Transverse colon (tissue), 4 donors: Measurements from ENCODE around the gene PDZD8. TPM values are rescaled to one million over a fixed set of nuclear protein-coding genes. Genes with fewer than 3 reads are reported as not detected.

Source experiments
- DNase-seq: peaks from one replicate; pipeline ENCODE4 v3.0.0-alpha.2; 2019
- H3K27ac ChIP-seq, 4 donors: fragments of 200-600 bp; sonication (generic); 2 replicates each; pipeline ENCODE4 v1.5.1; 2016 to 2018; ENCODE audit warnings: inconsistent platforms in 4 of 4
- H3K27me3 ChIP-seq: fragments of 200-600 bp; sonication (generic); 2 replicates; pipeline ENCODE4 v1.5.1; 2017; ENCODE audit warnings: inconsistent platforms
- H3K36me3 ChIP-seq, 4 donors: fragments of 200-600 bp; sonication (generic); 2 replicates each; pipeline ENCODE4 v1.5.1; 2017 to 2019; ENCODE audit warnings: inconsistent platforms in 4 of 4
- H3K4me1 ChIP-seq, 4 donors: fragments of 200-600 bp; sonication (generic); 2 replicates each; pipeline ENCODE4 v1.5.1; 2017 to 2020; ENCODE audit warnings: inconsistent platforms in 4 of 4
- H3K4me3 ChIP-seq, 4 donors: fragments of 200-600 bp; sonication (generic); 1 replicate in 1 of 4; 2 replicates in 3 of 4; pipeline versions ENCODE4 v1.5.1 to v1.6.1; 2017 to 2019; ENCODE audit warnings: inconsistent platforms in 4 of 4
- H3K9me3 ChIP-seq, 2 donors: fragments of 200-600 bp; sonication (generic); 2 replicates each; pipeline ENCODE4 v1.5.1; 2017 to 2019; ENCODE audit warnings: inconsistent platforms in 2 of 2
- CTCF ChIP-seq, 5 experiments: fragments of 200-600 bp in 3 of 5; fragments of 450-650 bp in 2 of 5; sonication (generic) in 3 of 5; IDR thresholded peaks; 1 replicate in 2 of 5; 2 replicates in 3 of 5; pipeline ENCODE4 v1.5.1; 2016 to 2017; ENCODE audit warnings: antibody characterized with exemption in 5 of 5, inconsistent platforms in 3 of 5, mild to moderate bottlenecking in 2 of 5, moderate library complexity in 1 of 5
- EP300 ChIP-seq: sonication (generic); formaldehyde crosslinking; IDR thresholded peaks from one replicate; pipeline ENCODE4 v1.6.1; 2017; ENCODE audit warnings: antibody characterized with exemption, low read depth
- POLR2A ChIP-seq: fragments of 450-650 bp; IDR thresholded peaks from one replicate; pipeline ENCODE4 v1.6.1; 2016; ENCODE audit warnings: antibody characterized with exemption, mild to moderate bottlenecking, moderate library complexity
- POLR2AphosphoS5 ChIP-seq, 3 donors: sonication (generic); formaldehyde crosslinking; IDR thresholded peaks; one replicate each; pipeline ENCODE4 v1.6.1; 2016; ENCODE audit warnings: antibody characterized with exemption in 3 of 3
- WGBS, 2 donors: methylation state at CpG; one replicate each; pipeline ENCODE4 v1.1.5; 2018; ENCODE audit warnings: low coverage in 1 of 2; 5-methylcytosine and 5-hydroxymethylcytosine counted together
- in situ Hi-C, 4 donors: fragments of 200-750 bp; cut with MboI; loops; one replicate each; pipeline versions ENCODE4 v1.15.0 to v1.15.1; 2017; ENCODE audit warnings: low sequenced_read_pairs in 3 of 4, low pct_ligation_motif_present in 1 of 4, low pct_unique_long_range_greater_than_20kb in 1 of 4
- intact Hi-C: fragments of 100-400 bp; cut with DNase I; formaldehyde crosslinking; loops from one replicate; pipeline ENCODE4 v1.15.1; 2023; ENCODE audit warnings: low total_unique reads
- total RNA-seq, 4 donors: library from RNA; depleted of rRNA; stranded (reverse); fragments of >200 nt; gene quantifications; one replicate each; pipeline ENCODE4 v1.1.0, GENCODE V29; 2016

Gene PDZD8
- total RNA-seq, 4 donors from 2014 or later, result 36.7 to 48.6 (median 40.9) TPM

DNA sequence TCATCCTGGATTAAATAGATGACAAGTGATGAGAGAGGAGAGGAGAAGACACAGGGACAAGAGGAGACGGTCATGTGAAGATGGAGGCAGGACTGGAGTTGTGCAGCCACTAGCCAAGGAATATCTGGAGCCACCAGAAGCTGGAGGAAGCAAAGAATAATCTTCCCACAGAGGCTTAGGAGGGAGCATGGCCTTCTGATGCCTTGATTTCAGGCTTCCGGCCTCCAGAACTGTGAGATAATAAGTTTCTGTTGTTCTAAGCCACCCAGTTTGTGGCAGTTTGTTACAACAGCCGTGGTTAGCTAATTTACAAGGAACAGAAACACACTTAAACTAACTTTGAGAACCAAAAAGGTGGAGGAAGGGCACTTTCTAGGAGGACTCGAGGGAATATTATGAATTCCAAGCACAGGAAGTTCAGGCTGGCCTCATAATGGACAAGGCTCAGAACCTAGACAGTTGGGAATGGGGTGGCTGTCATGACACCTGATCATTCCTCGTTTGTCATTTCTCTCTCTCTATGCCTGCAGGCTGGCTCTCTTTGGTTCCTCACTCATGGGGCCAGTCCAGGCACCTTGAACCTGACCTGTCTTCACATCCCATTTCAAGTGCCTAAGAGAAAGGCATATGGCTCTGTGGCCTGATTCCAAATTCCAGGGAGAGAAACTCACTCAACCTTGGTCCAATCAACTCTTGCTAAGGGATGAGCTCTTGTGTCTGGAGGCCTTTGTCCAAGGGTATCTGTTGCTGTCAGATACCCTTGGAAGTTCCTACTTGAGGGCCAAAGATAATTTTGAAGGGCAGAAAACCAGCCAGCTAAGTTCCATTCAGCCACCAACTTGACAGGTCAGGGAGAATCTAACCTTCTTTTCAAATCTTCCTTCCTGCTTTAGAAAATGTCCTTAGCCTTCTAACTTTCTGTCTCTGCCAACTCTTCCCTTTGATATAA lies 33.5 kb upstream of the PDZD8 start:
- WGBS, 2 donors, result 77 to 79% methylated on average over 3 to 5 of the region's 5 CpGs
- Histone ChIP-seq H3K27ac (no peak overlapping the region), H3K4me3 (no peak overlapping the region), H3K4me1 (no peaks in the 10 kb centered on the region), H3K36me3 (no peaks in the 10 kb centered on the region), H3K9me3 (no peaks in the 10 kb centered on the region), H3K27me3 (no peaks in the 10 kb centered on the region)
- no peak for DNase-seq
- intact Hi-C loops, result no loop called here
- in situ Hi-C loops, result no loop called here
- TF ChIP-seq POLR2AphosphoS5 (IDR thresholded peaks at IDR 0.05) (no peak), POLR2A (no peak), CTCF (IDR thresholded peaks at IDR 0.05) (no peak), EP300 (no peak)

DNA sequence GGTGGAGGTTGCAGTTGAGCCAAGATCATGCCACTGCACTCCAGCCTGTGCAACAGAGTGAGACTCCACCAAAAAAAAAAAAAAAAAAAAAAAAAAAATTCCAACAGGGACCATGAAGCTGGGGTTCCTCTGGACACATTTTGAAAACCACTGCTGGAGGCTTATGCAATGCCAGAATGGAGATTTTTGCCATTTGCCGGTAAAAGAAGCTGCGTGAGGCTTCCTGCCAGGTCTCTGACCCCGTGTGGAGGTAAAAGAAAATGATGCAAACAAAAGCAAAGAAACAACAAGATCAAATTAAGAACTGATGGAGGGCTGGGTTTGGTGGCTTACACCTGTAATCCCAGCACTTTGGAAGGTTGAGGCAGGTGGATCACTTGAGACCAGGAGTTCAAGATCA lies 30.5 kb upstream of the PDZD8 start:
- no peak for DNase-seq

GRCh38 chr10:117400329-117400728 lies 25.1 kb upstream of the PDZD8 start:
- TF ChIP-seq CTCF (IDR thresholded peaks at IDR 0.05), result no peak
- TF ChIP-seq POLR2AphosphoS5 (IDR thresholded peaks at IDR 0.05), result no peak
- no peak for TF ChIP-seq EP300
- TF ChIP-seq POLR2A, result no peak
- Histone ChIP-seq H3K4me1 (no peaks in the 10 kb centered on the region), H3K9me3 (no peaks in the 10 kb centered on the region), H3K27me3 (no peaks in the 10 kb centered on the region), H3K4me3 (no peak overlapping the region), H3K36me3 (no peaks in the 10 kb centered on the region), H3K27ac (no peak overlapping the region)
- intact Hi-C loops (no loop called here), in situ Hi-C loops (no loop called here)
- 83 to 100% methylated on average over 3 of the region's 3 CpGs for WGBS, 2 donors
- DNase-seq, result no peak

More for the DNA sequence above, 30.5 kb upstream of the PDZD8 start:
- Histone ChIP-seq H3K27me3 (no peaks in the 10 kb centered on the region), H3K9me3 (no peaks in the 10 kb centered on the region), H3K4me1 (no peaks in the 10 kb centered on the region), H3K27ac (no peak overlapping the region), H3K4me3 (no peak overlapping the region), H3K36me3 (no peaks in the 10 kb centered on the region)
- in situ Hi-C loops, result no loop called here
- 79 to 80% methylated on average over 1 to 3 of the region's 3 CpGs for WGBS, 2 donors
- TF ChIP-seq CTCF (IDR thresholded peaks at IDR 0.05) (no peak), EP300 (no peak), POLR2AphosphoS5 (IDR thresholded peaks at IDR 0.05) (no peak)
- intact Hi-C loops, result no loop called here

GRCh38 chr10:117399341-117400196 lies 24.3 kb upstream of the PDZD8 start:
- H3K4me3 ChIP-seq, result no peak overlapping the region
- intact Hi-C loops (loop anchor here (5.0 kb wide), 1 partner anchor 1968 kb away; no protein-coding TSS in a partner anchor), in situ Hi-C loops (no loop called here)
- H3K27me3 ChIP-seq, result no peaks in the 10 kb centered on the region
- no peak for TF ChIP-seq POLR2A
- TF ChIP-seq CTCF (IDR thresholded peaks at IDR 0.05), result no peak
- no peak for TF ChIP-seq POLR2AphosphoS5 (IDR thresholded peaks at IDR 0.05)
- TF ChIP-seq EP300, result no peak
- DNase-seq, result no peak
- WGBS, 2 donors, result 66 to 86% methylated on average over 5 to 6 of the region's 6 CpGs
- H3K27ac ChIP-seq, result no peak overlapping the region
- no peaks in the 10 kb centered on the region for H3K4me1 ChIP-seq
- no peaks in the 10 kb centered on the region for H3K36me3 ChIP-seq
- no peaks in the 10 kb centered on the region for H3K9me3 ChIP-seq
